ENCODE measurements around the gene CLPSL2.
"Not testable (repeated sequence)": the region's sequence is repeated elsewhere in the genome, so short reads cannot be mapped to it uniquely, and the experiment has no call there.

The CLPSL2 gene

GRCh38 chr6:35776364-35777215 lies at the start of gene CLPSL2:
CLPSL2 (plus strand) TSS chr6:35776598; CDS start chr6:35776619, 21 bp downstream.
- DNase-seq: no peak

DNA sequence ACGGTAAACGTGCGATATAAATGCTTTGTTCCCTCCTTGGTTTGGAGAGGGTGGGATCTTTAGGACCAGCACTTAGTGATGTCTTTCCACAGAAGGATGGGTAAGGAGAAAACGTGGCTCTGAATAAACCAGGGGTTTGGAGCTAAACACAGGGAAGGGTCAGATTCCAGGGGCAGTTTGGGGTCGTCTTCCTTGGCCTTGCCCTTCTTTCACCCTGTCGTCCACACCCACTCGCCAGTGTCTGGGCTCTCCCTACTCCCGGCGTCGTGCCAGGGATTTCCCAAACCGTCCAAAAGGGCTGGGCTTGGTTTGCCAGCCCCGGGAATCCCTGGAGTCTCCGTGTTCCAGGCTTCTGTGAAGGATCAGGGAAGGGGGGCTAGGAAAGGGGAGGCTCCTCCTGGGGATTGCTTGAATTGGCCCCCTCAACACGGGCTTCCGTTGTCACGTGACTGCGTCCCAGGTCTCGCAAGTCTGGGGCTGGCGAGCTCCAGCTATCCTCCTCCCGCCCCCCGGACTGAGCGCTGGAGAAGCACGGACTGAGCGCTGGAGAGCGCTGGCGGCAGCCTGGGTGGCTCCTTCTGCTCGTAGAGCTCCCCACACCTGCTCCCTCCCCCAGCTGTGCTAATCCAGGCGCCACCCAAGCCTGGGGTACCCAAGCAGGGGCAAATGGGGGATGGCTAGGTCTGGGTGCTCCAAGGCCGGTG lies 49.0 kb upstream of the CLPSL2 start:
- no peak for DNase-seq

DNA sequence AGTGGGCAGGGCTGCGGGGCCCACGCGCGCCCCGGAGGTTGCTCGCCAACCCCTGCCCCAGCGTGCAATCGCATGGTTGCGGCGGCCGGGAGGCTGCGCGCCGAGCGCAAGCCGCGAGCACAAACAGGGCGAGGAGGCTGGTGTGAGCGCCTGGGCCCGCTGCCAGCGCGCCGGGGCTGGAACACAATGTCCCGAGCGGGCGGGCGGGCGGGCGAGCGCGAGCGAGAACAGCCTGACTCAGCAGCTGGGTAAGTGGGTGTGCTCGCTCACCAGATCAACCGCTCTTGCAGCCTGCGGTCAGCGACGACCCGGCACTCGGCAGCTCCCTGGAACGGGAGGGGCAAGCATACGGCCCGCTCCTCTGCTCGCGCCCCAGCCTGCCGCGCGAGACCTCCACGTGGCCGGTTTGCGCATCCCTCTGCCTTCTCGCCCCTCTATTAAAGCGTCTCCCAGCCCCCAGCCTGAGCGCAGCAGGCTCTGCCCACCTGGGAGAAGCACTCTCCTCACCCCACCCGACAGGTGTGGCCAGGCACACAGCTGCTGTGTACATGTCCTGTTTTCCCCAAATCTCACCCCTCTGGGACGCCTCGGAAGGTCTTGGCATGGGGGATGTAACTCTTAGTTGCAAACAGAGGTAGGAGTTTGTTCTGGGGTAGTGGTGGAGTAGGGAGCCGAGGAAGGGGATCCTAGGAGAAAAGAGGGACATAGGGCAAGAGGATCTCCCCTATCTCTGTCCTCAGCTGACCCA lies 48.3 kb upstream of the CLPSL2 start:
- DNase-seq: peak; percentile 89

GRCh38 chr6:35728683-35729678 lies 47.4 kb upstream of the CLPSL2 start:
- DNase-seq: peak; percentile 77

DNA sequence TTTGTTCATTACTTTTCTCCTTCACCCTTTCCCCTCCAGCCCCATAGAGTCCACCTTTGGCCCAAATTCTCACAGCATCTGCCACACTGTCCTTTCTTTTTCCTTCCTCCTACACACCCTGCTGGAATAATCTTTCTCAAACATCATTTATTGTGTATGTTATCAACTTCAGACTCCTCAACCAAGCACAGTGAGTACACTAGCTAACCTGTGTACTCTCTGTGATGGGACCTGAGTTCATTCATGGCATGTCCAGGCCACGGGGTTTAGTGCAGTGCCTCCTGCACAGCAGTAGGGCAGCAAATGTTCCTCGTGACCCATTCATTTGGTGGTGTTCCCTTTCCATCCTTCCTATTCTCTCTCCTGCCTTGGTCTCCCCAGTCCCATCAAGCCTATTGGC lies 46.7 kb upstream of the CLPSL2 start:
- DNase-seq: no peak

GRCh38 chr6:35730745-35731413 lies 45.5 kb upstream of the CLPSL2 start:
- DNase-seq: no peak

DNA sequence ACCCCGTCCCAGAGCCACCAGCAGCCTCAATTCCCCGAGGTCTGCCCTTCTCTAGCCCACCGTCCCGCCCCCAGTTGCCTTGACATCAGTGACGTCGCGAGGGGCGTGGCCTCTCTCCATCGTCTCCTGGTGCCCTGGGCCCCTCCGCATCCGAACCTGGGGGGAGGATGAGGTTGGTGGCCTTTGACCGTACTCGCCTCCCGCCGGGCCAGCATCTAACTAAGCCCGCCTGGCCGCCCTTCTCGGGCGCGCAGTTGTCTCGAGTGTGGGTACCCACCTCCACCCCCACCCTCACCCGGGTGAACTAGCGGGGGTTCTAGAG lies 45.0 kb upstream of the CLPSL2 start:
- peak; percentile 98 for DNase-seq

DNA sequence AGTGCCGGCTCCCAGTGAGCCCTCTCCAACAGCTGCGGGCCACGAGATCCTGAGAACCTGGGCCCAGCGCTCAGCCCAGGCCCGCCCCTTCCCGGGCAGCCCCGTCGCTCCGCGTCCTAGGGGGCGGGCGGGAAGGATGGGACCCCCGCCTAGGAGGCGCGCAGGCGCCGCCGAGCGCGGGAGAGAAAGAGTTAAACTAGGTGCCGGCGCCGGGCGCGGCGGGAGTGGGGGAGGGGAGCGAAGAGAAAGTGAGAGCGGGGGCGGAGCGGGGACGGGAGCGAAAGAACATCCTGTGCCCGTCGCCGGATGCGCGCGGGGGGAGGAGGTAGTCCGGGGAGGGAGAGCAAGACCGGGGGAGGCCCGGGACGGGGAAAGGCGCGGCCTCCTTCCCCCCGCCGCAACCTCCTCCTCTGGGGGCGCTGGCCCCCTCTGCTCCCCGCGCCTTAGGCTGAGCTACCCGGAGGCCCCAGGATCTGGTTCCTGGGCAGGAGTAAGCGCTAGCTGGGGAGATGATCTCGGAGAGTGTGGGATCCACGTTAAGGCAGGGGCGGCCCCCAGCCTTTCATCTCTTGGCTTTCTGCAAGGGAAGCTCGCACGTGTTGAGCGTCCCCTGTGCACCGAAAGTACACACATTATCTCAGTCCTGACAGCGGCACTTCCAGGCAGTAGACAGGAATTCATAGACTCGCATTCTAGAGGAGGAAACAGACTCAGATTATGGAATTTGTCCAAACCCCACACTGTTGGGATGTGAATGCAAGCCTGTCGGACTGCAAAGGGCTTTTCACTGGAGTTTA lies 44.5 kb upstream of the CLPSL2 start:
- peak; percentile 97 for DNase-seq

GRCh38 chr6:35733633-35734032 lies 42.8 kb upstream of the CLPSL2 start:
- no peak for DNase-seq

GRCh38 chr6:35734319-35734718 lies 42.1 kb upstream of the CLPSL2 start:
- not testable (repeated sequence) for DNase-seq

- DNase-seq: no peak
These were observed 40.9 kb upstream of the CLPSL2 start for GRCh38 chr6:35735452-35735851.

DNA sequence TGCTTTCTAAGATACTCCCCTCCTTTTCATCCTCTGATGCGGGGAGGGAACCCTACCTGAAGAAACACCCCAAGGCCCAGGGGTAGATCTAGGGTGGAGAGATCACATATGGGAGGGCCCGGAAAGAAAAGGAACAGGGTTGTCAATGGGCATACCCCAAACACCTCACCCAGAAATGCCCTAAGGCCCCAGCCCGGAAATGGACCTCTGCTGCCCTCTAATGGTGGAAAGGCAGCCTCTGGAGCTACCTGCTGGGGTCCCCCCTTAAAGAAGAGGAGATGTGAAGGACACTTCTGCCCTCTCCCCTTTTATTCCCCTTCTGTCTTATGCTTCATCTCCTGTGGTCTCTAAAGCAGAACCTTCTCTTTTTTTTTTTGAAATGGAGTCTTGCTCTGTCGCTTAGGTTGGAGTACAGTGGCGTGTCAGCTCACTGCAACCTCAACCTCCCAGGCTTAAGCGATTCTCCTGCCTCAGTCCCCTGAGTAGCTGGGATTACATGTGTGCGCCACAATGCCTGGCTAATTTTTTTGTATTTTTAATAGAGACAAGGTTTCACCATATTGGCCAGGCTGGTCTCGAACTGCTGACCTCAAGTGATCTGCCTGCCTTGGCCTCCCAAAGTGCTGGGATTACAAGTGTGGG lies 40.0 kb upstream of the CLPSL2 start:
- peak; percentile 94 for DNase-seq

GRCh38 chr6:35736982-35737412 lies 39.4 kb upstream of the CLPSL2 start, which contains the start of gene ARMC12:
ARMC12 (plus strand) TSS chr6:35737032; CDS start chr6:35737109, 77 bp downstream.
- no peak for DNase-seq

DNA sequence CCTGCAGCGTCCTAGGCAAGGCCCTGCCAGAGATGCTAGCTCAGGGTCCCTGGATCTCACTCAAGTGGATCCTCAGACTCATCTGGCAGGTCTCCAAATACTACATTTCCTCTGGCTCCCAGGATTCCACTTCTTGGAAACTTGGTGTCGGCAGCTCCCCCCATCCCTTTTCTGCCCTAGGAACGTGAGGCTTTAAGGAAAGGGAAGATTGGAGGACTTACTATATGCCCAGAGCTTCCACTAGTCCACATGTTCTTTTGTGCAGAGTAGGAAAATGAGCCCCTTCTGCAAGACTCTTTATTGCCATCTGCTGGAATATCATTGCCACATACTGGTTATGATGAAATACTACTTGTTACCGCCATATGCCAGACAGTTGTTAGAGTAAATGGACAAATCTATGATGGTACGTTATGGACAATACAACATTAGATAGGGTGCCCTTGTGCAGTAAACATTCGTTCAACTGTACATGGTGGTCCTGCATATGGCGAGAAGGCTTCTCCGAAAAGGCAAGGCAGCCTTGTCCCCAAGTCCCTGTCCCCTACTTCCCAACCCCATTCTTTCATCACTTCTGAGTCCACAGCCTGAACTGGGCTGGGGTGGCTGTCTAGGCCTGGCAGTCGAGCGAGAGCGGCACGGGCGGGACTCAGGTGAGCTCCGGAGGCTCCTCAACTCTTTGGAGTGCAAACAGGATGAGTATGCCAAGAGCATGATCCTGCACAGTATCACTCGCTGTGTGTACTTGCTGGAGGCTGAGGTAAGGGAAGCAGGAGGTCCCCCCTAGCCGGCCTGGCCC lies 38.8 kb upstream of the CLPSL2 start:
- DNase-seq: peak; percentile 73

DNA sequence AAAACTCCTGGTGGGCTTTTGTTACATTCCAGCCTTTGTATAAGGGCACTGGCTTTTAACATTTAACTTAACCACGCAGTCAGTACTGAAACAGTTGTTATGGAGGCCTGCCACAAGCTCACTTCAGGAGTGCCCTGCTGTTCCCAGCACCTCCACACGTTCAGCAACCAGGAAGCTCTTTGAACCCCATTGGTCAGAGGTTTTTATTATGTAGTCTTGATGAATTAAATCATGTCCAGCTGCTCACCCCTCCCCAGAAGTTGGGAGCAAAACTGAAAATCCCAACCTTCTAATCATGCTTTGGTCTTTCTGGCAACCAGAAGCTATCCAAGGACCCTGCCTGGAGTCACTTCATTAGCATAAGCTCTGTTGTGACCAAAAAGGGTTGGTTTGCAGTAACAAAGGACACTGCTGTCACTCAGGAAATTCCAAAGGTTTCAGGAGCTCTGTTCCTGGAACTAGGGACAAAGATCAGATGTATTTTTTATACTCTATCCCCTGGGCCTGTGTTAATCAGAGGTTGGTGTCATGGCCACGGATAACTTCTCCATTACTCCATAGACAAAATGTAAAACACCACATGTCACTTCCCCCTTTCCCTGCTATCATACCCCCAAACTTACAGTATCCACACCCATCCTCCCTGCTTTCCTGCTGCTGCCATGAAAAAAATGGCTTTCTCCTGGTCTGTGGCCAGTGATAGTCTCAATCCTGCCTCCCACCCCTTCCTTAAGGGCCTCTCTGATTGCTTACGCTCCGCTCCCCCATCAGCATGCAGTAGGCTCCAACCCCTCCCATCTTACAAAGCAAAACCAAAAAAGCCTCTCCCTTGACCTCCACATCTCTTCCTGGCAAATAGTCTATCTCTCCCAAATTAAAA lies 36.5 kb upstream of the CLPSL2 start:
- no peak for DNase-seq

DNA sequence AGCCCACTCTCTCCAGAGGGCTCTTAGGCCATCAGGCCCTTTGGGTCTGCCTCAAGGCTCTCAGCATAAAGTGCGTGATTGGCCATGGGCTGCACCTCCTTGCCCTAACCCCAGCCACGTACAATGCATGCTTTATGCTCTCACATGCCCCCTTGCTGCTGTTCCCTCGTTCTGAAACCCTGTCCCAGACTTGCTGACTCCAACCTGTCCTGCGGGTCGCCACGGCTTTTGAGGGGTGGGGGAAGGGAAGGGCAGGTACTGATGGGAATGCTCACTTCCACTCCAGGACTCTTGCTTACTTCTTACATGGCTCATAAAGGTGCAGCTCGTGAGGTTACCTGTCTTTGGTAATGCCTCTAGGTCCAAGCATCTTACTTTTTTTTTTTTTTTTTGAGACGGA lies 33.6 kb upstream of the CLPSL2 start:
- no peak for DNase-seq

GRCh38 chr6:35745509-35745908 lies 30.9 kb upstream of the CLPSL2 start:
- no peak for DNase-seq

GRCh38 chr6:35746516-35746915 lies 29.9 kb upstream of the CLPSL2 start:
- DNase-seq: no peak

Measured in activated CD8-positive, alpha-beta memory T cell treated with anti-CD3 and anti-CD28 coated beads for 24 hours (primary cell).